MM.1S (cell line): ENCODE data around the gene TENM4.

Source experiments
- DNase-seq: peaks from one replicate; pipeline ENCODE4 v3.0.0-alpha.2; 2015
- H2AFZ ChIP-seq: fragments of 300-600 bp; sonication (generic); 2 replicates; pipeline ENCODE4 v1.6.0; 2016; ENCODE audit warnings: antibody characterized with exemption, low read length
- H3F3A ChIP-seq: fragments of 300-600 bp; sonication (generic); 2 replicates; pipeline ENCODE4 v1.6.1; 2016; ENCODE audit warnings: mild to moderate bottlenecking, antibody characterized with exemption, low read length, moderate library complexity, mixed read lengths; ENCODE audit not compliant: insufficient read depth
- H3K27ac ChIP-seq: fragments of 300-600 bp; sonication (generic); 2 replicates; pipeline ENCODE4 v1.5.1; 2016; ENCODE audit warnings: mild to moderate bottlenecking, low read length
- H3K27me3 ChIP-seq: fragments of 300-600 bp; sonication (generic); replicated peaks from 2 replicates; pipeline ENCODE4 v1.6.0; 2016; ENCODE audit warnings: low read length; ENCODE audit not compliant: insufficient read depth
- H3K36me3 ChIP-seq: fragments of 300-600 bp; sonication (generic); replicated peaks from 2 replicates; pipeline ENCODE4 v1.6.1; 2016; ENCODE audit warnings: mild to moderate bottlenecking, low read length, mixed read lengths; ENCODE audit not compliant: insufficient read depth
- H3K4me1 ChIP-seq: fragments of 300-600 bp; sonication (generic); 2 replicates; pipeline ENCODE4 v1.6.1; 2016; ENCODE audit warnings: low read length, mixed read lengths
- H3K4me2 ChIP-seq: fragments of 300-600 bp; sonication (generic); 2 replicates; pipeline ENCODE4 v1.6.0; 2016; ENCODE audit warnings: low read depth, low read length
- H3K4me3 ChIP-seq: fragments of 300-600 bp; sonication (generic); 2 replicates; pipeline ENCODE4 v1.5.1; 2016; ENCODE audit warnings: low read length, mixed read lengths
- H3K79me2 ChIP-seq: fragments of 300-600 bp; sonication (generic); 2 replicates; pipeline ENCODE4 v1.6.1; 2016; ENCODE audit warnings: mixed run types, low read length, mixed read lengths
- H3K9ac ChIP-seq: fragments of 300-600 bp; sonication (generic); 2 replicates; pipeline ENCODE4 v1.6.1; 2016; ENCODE audit warnings: low read length, mixed read lengths
- H3K9me2 ChIP-seq: fragments of 300-600 bp; sonication (generic); replicated peaks from 2 replicates; pipeline ENCODE4 v1.6.1; 2016; ENCODE audit warnings: mild to moderate bottlenecking, low read length, mixed read lengths; ENCODE audit not compliant: insufficient read depth
- H3K9me3 ChIP-seq: fragments of 300-600 bp; sonication (generic); replicated peaks from 2 replicates; pipeline ENCODE4 v1.6.1; 2016; ENCODE audit warnings: mild to moderate bottlenecking, low read length, mixed read lengths; ENCODE audit not compliant: insufficient read depth
- H4K20me1 ChIP-seq: fragments of 300-600 bp; sonication (generic); 2 replicates; pipeline ENCODE4 v1.6.1; 2016; ENCODE audit warnings: mild to moderate bottlenecking, low read length, moderate library complexity, mixed read lengths; ENCODE audit not compliant: insufficient read depth
- CTCF ChIP-seq: fragments of 300-600 bp; sonication (generic); IDR thresholded peaks from 2 replicates; pipeline ENCODE4 v1.5.1; 2016; ENCODE audit warnings: antibody characterized with exemption, low read length, mixed read lengths
- EZH2 ChIP-seq: fragments of 300-600 bp; sonication (generic); optimal IDR thresholded peaks from 2 replicates; pipeline ENCODE3; 2017; ENCODE audit warnings: low read depth, mild to moderate bottlenecking, antibody characterized with exemption, low read length, mixed read lengths
- EZH2phosphoT487 ChIP-seq: fragments of 300-600 bp; sonication (generic); IDR thresholded peaks from 2 replicates; pipeline ENCODE4 v1.6.1; 2018; ENCODE audit warnings: antibody characterized with exemption, low read length

TENM4 gene

GRCh38 chr11:78902771-78903507 lies 537.9 kb downstream of the TENM4 start:
- Histone ChIP-seq H2AFZ (no peak overlapping the region), H4K20me1 (no peaks in the 10 kb centered on the region), H3F3A (peaks cover 6% of the 10 kb centered on the region), H3K36me3 (no peaks in the 10 kb centered on the region), H3K27ac (no peak overlapping the region), H3K9me2 (no peaks in the 10 kb centered on the region), H3K27me3 (no peaks in the 10 kb centered on the region), H3K9me3 (no peaks in the 10 kb centered on the region), H3K9ac (no peak overlapping the region), H3K4me1 (peaks cover 26% of the 10 kb centered on the region), H3K79me2 (no peaks in the 10 kb centered on the region), H3K4me3 (no peak overlapping the region), H3K4me2 (no peak overlapping the region)
- TF ChIP-seq CTCF (no peak), EZH2 (no peak), EZH2phosphoT487 (no peak)
- no peak for DNase-seq

- TF ChIP-seq CTCF (no peak), EZH2phosphoT487 (no peak), EZH2 (no peak)
- Histone ChIP-seq H3K27me3 (no peaks in the 10 kb centered on the region), H4K20me1 (no peaks in the 10 kb centered on the region), H3K4me1 (peaks cover 15% of the 10 kb centered on the region), H3K9me3 (no peaks in the 10 kb centered on the region), H3K36me3 (no peaks in the 10 kb centered on the region), H3K4me2 (no peak overlapping the region), H3K9me2 (no peaks in the 10 kb centered on the region), H3K9ac (no peak overlapping the region), H2AFZ (no peak overlapping the region), H3F3A (peaks cover 3% of the 10 kb centered on the region), H3K79me2 (no peaks in the 10 kb centered on the region), H3K4me3 (no peak overlapping the region), H3K27ac (no peak overlapping the region)
- no peak for DNase-seq
Measured at GRCh38 chr11:78901831-78902230, 539.0 kb downstream of the TENM4 start.

- Histone ChIP-seq H2AFZ (no peak overlapping the region), H3K4me1 (no peaks in the 10 kb centered on the region), H3F3A (no peaks in the 10 kb centered on the region), H3K4me2 (no peak overlapping the region), H3K9ac (no peak overlapping the region), H3K27ac (no peak overlapping the region), H4K20me1 (no peaks in the 10 kb centered on the region), H3K4me3 (no peak overlapping the region), H3K79me2 (no peaks in the 10 kb centered on the region), H3K9me3 (no peaks in the 10 kb centered on the region), H3K9me2 (no peaks in the 10 kb centered on the region), H3K36me3 (no peaks in the 10 kb centered on the region), H3K27me3 (no peaks in the 10 kb centered on the region)
- no peak for DNase-seq
- TF ChIP-seq EZH2 (no peak), CTCF (no peak), EZH2phosphoT487 (no peak)
Measured at GRCh38 chr11:78898266-78898775, 542.5 kb downstream of the TENM4 start.
